Measurements from ENCODE around the gene ORC4.

DNA sequence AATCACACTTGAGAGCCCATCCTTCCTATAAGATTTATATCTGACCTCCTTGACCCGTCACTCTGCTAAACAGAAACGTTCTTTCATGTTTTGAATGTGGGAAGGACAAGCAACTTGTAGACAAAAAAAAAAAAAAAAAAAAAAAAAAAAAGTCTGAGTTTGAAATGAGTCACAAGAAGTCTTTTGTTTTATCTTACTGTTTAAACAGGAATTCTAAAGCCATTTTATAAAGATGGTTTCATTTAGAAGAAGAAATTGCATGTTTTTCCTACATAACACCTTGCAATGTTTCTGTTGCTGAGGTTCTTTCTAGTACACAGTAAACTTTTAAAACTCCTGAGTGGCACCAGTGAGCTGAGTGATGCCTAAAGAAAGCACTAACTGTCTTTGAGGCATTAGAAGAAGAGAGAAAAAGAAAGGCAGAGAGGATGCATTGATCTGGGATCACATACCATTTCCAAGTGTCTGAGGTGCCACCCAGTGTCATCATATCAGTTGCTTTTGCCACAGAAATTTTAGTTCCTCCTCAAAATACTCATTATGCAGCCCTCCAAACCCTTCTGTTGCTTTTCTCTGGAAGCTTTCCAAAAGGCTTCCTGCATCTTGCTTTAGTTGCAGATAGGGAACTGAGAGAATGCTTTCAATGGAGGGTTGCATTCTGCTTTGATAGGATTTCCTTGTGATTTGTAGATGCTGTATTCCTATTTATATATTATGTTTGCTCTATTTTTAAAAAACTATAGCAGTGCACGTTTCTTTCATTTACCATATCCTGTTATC is 106.6 kb downstream of the ORC4 start:
- TF ChIP-seq, protein P1, sequence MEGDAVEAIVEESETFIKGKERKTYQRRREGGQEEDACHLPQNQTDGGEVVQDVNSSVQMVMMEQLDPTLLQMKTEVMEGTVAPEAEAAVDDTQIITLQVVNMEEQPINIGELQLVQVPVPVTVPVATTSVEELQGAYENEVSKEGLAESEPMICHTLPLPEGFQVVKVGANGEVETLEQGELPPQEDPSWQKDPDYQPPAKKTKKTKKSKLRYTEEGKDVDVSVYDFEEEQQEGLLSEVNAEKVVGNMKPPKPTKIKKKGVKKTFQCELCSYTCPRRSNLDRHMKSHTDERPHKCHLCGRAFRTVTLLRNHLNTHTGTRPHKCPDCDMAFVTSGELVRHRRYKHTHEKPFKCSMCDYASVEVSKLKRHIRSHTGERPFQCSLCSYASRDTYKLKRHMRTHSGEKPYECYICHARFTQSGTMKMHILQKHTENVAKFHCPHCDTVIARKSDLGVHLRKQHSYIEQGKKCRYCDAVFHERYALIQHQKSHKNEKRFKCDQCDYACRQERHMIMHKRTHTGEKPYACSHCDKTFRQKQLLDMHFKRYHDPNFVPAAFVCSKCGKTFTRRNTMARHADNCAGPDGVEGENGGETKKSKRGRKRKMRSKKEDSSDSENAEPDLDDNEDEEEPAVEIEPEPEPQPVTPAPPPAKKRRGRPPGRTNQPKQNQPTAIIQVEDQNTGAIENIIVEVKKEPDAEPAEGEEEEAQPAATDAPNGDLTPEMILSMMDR (conservative IDR thresholded peaks at IDR 0.05 in 1 of 2, IDR thresholded peaks at IDR 0.05 in 1 of 2; ENCODE audit: extremely low read depth in 1 of 2, insufficient read depth in 1 of 2, low read depth in 1 of 2, low read length in 2 of 2): no peak
- no peak for TF ChIP-seq EZH2 (IDR thresholded peaks at IDR 0.05; ENCODE audit: borderline replicate concordance, low read length)

Data from mammary epithelial cell (primary cell).